ENCODE data around the gene ARHGEF38.

Gene ARHGEF38, protein sequence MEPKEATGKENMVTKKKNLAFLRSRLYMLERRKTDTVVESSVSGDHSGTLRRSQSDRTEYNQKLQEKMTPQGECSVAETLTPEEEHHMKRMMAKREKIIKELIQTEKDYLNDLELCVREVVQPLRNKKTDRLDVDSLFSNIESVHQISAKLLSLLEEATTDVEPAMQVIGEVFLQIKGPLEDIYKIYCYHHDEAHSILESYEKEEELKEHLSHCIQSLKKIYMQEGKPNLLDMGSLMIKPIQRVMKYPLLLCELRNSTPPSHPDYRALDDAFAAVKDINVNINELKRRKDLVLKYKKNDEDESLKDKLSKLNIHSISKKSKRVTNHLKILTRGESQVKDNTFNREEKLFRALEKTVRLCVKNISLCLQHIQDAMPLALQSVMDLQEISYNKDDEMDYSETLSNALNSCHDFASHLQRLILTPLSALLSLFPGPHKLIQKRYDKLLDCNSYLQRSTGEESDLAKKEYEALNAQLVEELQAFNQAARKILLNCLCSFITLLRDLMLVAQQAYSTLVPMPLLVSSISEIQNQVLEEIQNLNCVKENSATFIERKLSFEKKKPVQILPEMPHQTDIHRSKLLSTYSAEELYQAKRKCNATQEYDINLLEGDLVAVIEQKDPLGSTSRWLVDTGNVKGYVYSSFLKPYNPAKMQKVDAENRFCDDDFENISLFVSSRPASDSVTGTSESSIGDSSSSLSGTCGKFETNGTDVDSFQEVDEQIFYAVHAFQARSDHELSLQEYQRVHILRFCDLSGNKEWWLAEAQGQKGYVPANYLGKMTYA

DNA sequence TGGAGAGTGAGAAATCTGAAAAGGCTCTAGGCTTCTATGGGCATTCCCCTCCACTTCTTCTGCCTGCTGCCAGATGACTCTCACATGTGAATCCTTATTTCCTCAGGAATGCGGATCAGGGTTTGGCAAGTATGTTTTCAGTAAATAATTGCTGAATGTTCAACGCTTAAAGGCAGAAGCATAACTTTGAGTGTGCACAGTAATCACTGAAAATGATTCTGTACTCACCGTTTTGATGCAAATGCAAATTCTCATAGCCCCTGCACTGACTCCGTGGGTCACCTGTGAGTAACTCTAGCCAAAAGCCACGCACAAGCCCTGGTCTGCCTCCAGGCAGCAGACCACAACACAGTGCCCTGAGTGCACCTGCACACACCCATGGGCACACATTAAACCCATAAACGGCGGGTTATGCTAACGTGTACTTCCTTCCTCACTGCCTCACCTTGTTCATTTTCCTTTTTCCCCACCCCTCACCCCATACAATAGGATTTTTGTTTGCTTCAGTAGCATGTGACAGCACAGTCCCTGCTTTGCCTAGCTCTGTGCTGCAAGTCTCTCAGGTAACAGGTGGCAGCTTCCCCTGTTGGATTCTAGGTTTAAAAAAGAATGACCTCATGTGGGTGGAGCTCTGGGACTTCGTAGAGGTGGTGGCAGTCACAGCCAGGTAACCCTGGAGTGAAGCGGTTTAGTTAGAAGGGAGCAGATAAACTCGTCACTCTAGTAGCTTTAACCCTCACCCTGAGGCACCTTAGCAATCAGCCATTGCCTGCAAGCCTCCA lies at the start of gene ARHGEF38:
ARHGEF38 (plus strand) TSS at position 656 of the 782 bp plus-strand sequence. CDS start 146 bp downstream, outside the sequence.
- no peak within 1 kb of the TSS for H3K27ac ChIP-seq (ENCODE audit: low read depth, low read length)
- no peaks in the 10 kb centered on the region for H3K9me2 ChIP-seq (replicated peaks; ENCODE audit: control insufficient read depth, low read length)
- peaks cover 11% of the 10 kb centered on the region for H3K4me1 ChIP-seq (ENCODE audit: control insufficient read depth, low read length)
- H3K4me3 ChIP-seq (ENCODE audit: low read length) = peak within 1 kb of the TSS; percentile 1; the same call in 1 of the 2 replicates
- H3K27me3 ChIP-seq (ENCODE audit: control insufficient read depth, low read length) = no peaks in the 10 kb centered on the region
- no peaks in the 10 kb centered on the region for H3F3A ChIP-seq (ENCODE audit: control insufficient read depth, insufficient read depth)
- TF ChIP-seq, protein P1, sequence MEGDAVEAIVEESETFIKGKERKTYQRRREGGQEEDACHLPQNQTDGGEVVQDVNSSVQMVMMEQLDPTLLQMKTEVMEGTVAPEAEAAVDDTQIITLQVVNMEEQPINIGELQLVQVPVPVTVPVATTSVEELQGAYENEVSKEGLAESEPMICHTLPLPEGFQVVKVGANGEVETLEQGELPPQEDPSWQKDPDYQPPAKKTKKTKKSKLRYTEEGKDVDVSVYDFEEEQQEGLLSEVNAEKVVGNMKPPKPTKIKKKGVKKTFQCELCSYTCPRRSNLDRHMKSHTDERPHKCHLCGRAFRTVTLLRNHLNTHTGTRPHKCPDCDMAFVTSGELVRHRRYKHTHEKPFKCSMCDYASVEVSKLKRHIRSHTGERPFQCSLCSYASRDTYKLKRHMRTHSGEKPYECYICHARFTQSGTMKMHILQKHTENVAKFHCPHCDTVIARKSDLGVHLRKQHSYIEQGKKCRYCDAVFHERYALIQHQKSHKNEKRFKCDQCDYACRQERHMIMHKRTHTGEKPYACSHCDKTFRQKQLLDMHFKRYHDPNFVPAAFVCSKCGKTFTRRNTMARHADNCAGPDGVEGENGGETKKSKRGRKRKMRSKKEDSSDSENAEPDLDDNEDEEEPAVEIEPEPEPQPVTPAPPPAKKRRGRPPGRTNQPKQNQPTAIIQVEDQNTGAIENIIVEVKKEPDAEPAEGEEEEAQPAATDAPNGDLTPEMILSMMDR (IDR thresholded peaks at IDR 0.05; ENCODE audit: low read depth, low read length, poor library complexity, severe bottlenecking) = no peak
- TF ChIP-seq EZH2phosphoT487 (IDR thresholded peaks at IDR 0.05; ENCODE audit: borderline replicate concordance, low read length) = no peak
- H3K79me2 ChIP-seq (ENCODE audit: control insufficient read depth, low read length) = no peaks in the 10 kb centered on the region
- H3K36me3 ChIP-seq (ENCODE audit: control insufficient read depth, low read length) = no peaks in the 10 kb centered on the region
- H3K9me3 ChIP-seq (ENCODE audit: control insufficient read depth, insufficient read depth, low read length) = no peaks in the 10 kb centered on the region
- H4K20me1 ChIP-seq (ENCODE audit: control insufficient read depth, insufficient read depth, low read depth, low read length) = no peaks in the 10 kb centered on the region
- H3K4me2 ChIP-seq (ENCODE audit: low read length) = peak within 1 kb of the TSS; percentile 19

DNA sequence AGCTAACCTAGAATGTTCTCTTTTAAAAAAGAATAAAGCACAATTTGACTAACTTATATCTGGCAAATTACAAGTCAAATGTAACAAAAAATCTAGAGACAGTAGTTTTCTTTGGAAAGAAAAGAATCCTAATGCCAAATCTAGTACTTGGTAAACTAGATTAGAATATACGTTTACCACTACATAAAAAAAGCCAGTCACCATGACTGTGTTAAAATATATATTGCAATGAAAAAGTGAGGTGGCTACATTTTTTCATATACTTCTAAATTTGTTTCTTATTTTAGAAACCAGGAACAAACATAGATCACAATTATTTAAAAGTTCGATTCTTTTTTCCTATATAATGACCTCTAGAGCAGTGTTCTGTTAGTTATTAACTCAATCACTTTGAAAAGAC lies 48.9 kb upstream of the ARHGEF38 start:
- no peaks in the 10 kb centered on the region for H3F3A ChIP-seq (ENCODE audit: control insufficient read depth, insufficient read depth)
- no peak overlapping the region for H3K4me2 ChIP-seq (ENCODE audit: low read length)
- H3K9me3 ChIP-seq (ENCODE audit: control insufficient read depth, insufficient read depth, low read length) = no peaks in the 10 kb centered on the region
- no peaks in the 10 kb centered on the region for H3K36me3 ChIP-seq (ENCODE audit: control insufficient read depth, low read length)
- H3K79me2 ChIP-seq (ENCODE audit: control insufficient read depth, low read length) = no peaks in the 10 kb centered on the region
- H4K20me1 ChIP-seq (ENCODE audit: control insufficient read depth, insufficient read depth, low read depth, low read length) = no peaks in the 10 kb centered on the region
- no peaks in the 10 kb centered on the region for H3K27me3 ChIP-seq (ENCODE audit: control insufficient read depth, low read length)
- no peak overlapping the region for H3K27ac ChIP-seq (ENCODE audit: low read depth, low read length)
- TF ChIP-seq, protein P1 (IDR thresholded peaks at IDR 0.05; ENCODE audit: low read depth, low read length, poor library complexity, severe bottlenecking) = no peak
- no peak for TF ChIP-seq EZH2phosphoT487 (IDR thresholded peaks at IDR 0.05; ENCODE audit: borderline replicate concordance, low read length)
- no peaks in the 10 kb centered on the region for H3K9me2 ChIP-seq (replicated peaks; ENCODE audit: control insufficient read depth, low read length)
- H3K4me1 ChIP-seq (ENCODE audit: control insufficient read depth, low read length) = no peaks in the 10 kb centered on the region
- no peak overlapping the region for H3K4me3 ChIP-seq (ENCODE audit: low read length)

DNA sequence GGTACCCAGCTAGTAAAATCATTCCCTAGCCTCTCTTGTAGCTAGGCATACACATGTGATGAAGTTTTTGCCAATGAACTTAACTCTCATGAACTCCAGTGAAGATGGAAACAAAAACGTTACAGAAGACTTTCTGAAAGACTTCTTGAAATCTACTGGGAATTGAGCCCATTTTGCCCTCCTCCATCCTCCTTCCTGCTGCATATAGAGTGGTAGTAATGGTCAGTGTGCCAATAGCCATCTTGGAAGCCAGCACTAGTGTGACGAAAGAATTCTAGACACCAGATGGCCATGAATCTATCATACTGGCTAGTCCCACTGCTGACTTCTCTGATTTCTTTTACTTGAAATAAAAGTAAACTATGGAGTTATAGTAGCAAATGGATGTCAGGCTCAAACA lies 47.7 kb upstream of the ARHGEF38 start:
- Histone ChIP-seq H3K9me3 (ENCODE audit: control insufficient read depth, insufficient read depth, low read length) (no peaks in the 10 kb centered on the region), H3K9me2 (replicated peaks; ENCODE audit: control insufficient read depth, low read length) (no peaks in the 10 kb centered on the region), H3K79me2 (ENCODE audit: control insufficient read depth, low read length) (no peaks in the 10 kb centered on the region), H3K4me1 (ENCODE audit: control insufficient read depth, low read length) (peaks cover 9% of the 10 kb centered on the region), H3K27ac (ENCODE audit: low read depth, low read length) (no peak overlapping the region), H3K36me3 (ENCODE audit: control insufficient read depth, low read length) (no peaks in the 10 kb centered on the region), H4K20me1 (ENCODE audit: control insufficient read depth, insufficient read depth, low read depth, low read length) (no peaks in the 10 kb centered on the region), H3K27me3 (ENCODE audit: control insufficient read depth, low read length) (no peaks in the 10 kb centered on the region), H3K4me2 (ENCODE audit: low read length) (no peak overlapping the region), H3K4me3 (ENCODE audit: low read length) (no peak overlapping the region), H3F3A (ENCODE audit: control insufficient read depth, insufficient read depth) (no peaks in the 10 kb centered on the region)
- TF ChIP-seq, protein P1 (IDR thresholded peaks at IDR 0.05; ENCODE audit: low read depth, low read length, poor library complexity, severe bottlenecking) = no peak
- no peak for TF ChIP-seq EZH2phosphoT487 (IDR thresholded peaks at IDR 0.05; ENCODE audit: borderline replicate concordance, low read length)

Measured in DOHH2 (cell line).